SK-N-SH treated with all-trans-retinoic acid at 6 μM for 48 hours (cell line): ENCODE results near the gene IQCK.

Experiments
- ATAC-seq: fragments of 200-7000 bp; cut with Tn5 transposase; 3 replicates; pipeline ENCODE4 v1.9.1; 2020; ENCODE audit warnings: mild to moderate bottlenecking, moderate library complexity
- ARNTL ChIP-seq: fragments of 450-650 bp; formaldehyde crosslinking; IDR thresholded peaks from 2 replicates; pipeline ENCODE4 v1.5.0; 2020; ENCODE audit warnings: low read depth, mild to moderate bottlenecking, moderate library complexity, borderline replicate concordance
- BACH2 ChIP-seq: fragments of 250-450 bp; sonication (Bioruptor Pico); IDR thresholded peaks from 2 replicates; pipeline ENCODE4 v1.9.0; 2021; ENCODE audit warnings: mild to moderate bottlenecking, borderline replicate concordance
- CREB5 ChIP-seq: fragments of 250-450 bp; sonication (Bioruptor Pico); IDR thresholded peaks from 2 replicates; pipeline ENCODE4 v1.5.1; 2020; ENCODE audit warnings: low read depth, mild to moderate bottlenecking, moderate library complexity
- CSDC2 ChIP-seq: fragments of 250-450 bp; sonication (Bioruptor Pico); IDR thresholded peaks from 2 replicates; pipeline ENCODE4 v1.5.0; 2020; ENCODE audit warnings: mild to moderate bottlenecking, moderate library complexity
- CSRNP3 ChIP-seq: fragments of 250-450 bp; sonication (Bioruptor Pico); IDR thresholded peaks from 2 replicates; pipeline ENCODE4 v1.5.1; 2021; ENCODE audit warnings: mild to moderate bottlenecking, moderate library complexity
- ESRRG ChIP-seq: fragments of 250-450 bp; sonication (Bioruptor Pico); IDR thresholded peaks from 2 replicates; pipeline ENCODE4 v1.6.1; 2021; ENCODE audit warnings: mild to moderate bottlenecking
- GLIS3 ChIP-seq: fragments of 250-450 bp; sonication (Bioruptor Pico); IDR thresholded peaks from 2 replicates; pipeline ENCODE4 v1.5.0; 2020; ENCODE audit warnings: mild to moderate bottlenecking, moderate library complexity
- ISL1 ChIP-seq: fragments of 250-450 bp; sonication (Bioruptor Pico); IDR thresholded peaks from 2 replicates; pipeline ENCODE4 v2.1.2; 2022; ENCODE audit warnings: mild to moderate bottlenecking, moderate library complexity
- OSR1 ChIP-seq: fragments of 250-450 bp; sonication (Bioruptor Pico); IDR thresholded peaks from 2 replicates; pipeline ENCODE4 v1.8.0; 2022; ENCODE audit warnings: moderate library complexity, mild to moderate bottlenecking, inconsistent platforms
- PATZ1 ChIP-seq: fragments of 250-450 bp; sonication (Bioruptor Pico); IDR thresholded peaks from 2 replicates; pipeline ENCODE4 v1.8.0; 2020; ENCODE audit warnings: mild to moderate bottlenecking, moderate library complexity, borderline replicate concordance
- POU6F1 ChIP-seq: fragments of 250-450 bp; sonication (Bioruptor Pico); IDR thresholded peaks from 2 replicates; pipeline ENCODE4 v1.8.0; 2021; ENCODE audit warnings: low read depth, mild to moderate bottlenecking, moderate library complexity, borderline replicate concordance
- PPARA ChIP-seq: fragments of 250-450 bp; sonication (Bioruptor Pico); IDR thresholded peaks from 2 replicates; pipeline ENCODE4 v1.5.0; 2020; ENCODE audit warnings: mild to moderate bottlenecking, borderline replicate concordance
- SNAI2 ChIP-seq: fragments of 250-450 bp; sonication (Bioruptor Pico); IDR thresholded peaks from 2 replicates; pipeline ENCODE4 v1.5.0; 2020; ENCODE audit warnings: mild to moderate bottlenecking, moderate library complexity
- TCF4 ChIP-seq: fragments of 250-450 bp; sonication (Bioruptor Pico); IDR thresholded peaks from 2 replicates; pipeline ENCODE4 v1.8.0; 2021; ENCODE audit warnings: mild to moderate bottlenecking, moderate library complexity, borderline replicate concordance
- TOX ChIP-seq: fragments of 250-450 bp; sonication (Bioruptor Pico); IDR thresholded peaks from 2 replicates; pipeline ENCODE4 v1.8.0; 2021; ENCODE audit warnings: mild to moderate bottlenecking, moderate library complexity, borderline replicate concordance
- TSHZ2 ChIP-seq: fragments of 250-450 bp; sonication (Bioruptor Pico); IDR thresholded peaks from 2 replicates; pipeline ENCODE4 v1.5.0; 2020; ENCODE audit warnings: mild to moderate bottlenecking, moderate library complexity
- ZC3H10 ChIP-seq: fragments of 250-450 bp; sonication (Bioruptor Pico); IDR thresholded peaks from 2 replicates; pipeline ENCODE4 v1.5.1; 2021; ENCODE audit warnings: mild to moderate bottlenecking, moderate library complexity
- ZFP30 ChIP-seq: fragments of 450-650 bp; formaldehyde crosslinking; IDR thresholded peaks from 2 replicates; pipeline ENCODE4 v1.5.0; 2022; ENCODE audit warnings: mild to moderate bottlenecking, moderate library complexity
- ZNF565 ChIP-seq: fragments of 450-650 bp; formaldehyde crosslinking; conservative IDR thresholded peaks from 2 replicates; pipeline ENCODE4 v1.5.0; 2020; ENCODE audit warnings: low read depth, mild to moderate bottlenecking, moderate library complexity
- ZNF8 ChIP-seq: fragments of 450-650 bp; formaldehyde crosslinking; IDR thresholded peaks from 2 replicates; pipeline ENCODE4 v1.5.0; 2020; ENCODE audit warnings: mild to moderate bottlenecking, moderate library complexity

The IQCK gene

GRCh38 chr16:19717741-19718623 lies at the start of gene IQCK, which contains the start of gene KNOP1:
IQCK (plus strand) TSS chr16:19718271; CDS start chr16:19718307, 36 bp downstream.
KNOP1 (minus strand) TSS chr16:19718227; CDS start chr16:19715035, 3,192 bp downstream.
- ATAC-seq: peak; percentile 96
- TF ChIP-seq ZC3H10 (CRISPR knock-in tag) (no peak), PATZ1 (no peak), ZNF8 (CRISPR knock-in tag) (no peak), ZFP30 (CRISPR knock-in tag) (no peak), ISL1 (CRISPR knock-in tag) (no peak), CSDC2 (no peak), GLIS3 (CRISPR knock-in tag) (no peak), POU6F1 (no peak), PPARA (CRISPR knock-in tag) (no peak), ARNTL (no peak), ESRRG (no peak), TSHZ2 (no peak), TCF4 (CRISPR knock-in tag) (no peak), SNAI2 (CRISPR knock-in tag) (no peak), TOX (no peak), BACH2 (no peak), ZNF565 (CRISPR knock-in tag) (no peak)

GRCh38 chr16:19672378-19672777 lies 45.7 kb upstream of the IQCK start:
- TF ChIP-seq ZNF565 (CRISPR knock-in tag) (no peak), CSDC2 (no peak), ARNTL (no peak), OSR1 (CRISPR knock-in tag) (no peak), ZFP30 (CRISPR knock-in tag) (no peak), BACH2 (no peak), ZC3H10 (CRISPR knock-in tag) (no peak), CSRNP3 (no peak), CREB5 (CRISPR knock-in tag) (no peak), POU6F1 (no peak)
- no peak for ATAC-seq
